EH (cell line): ENCODE data around the gene WDFY1.

Experiments
- DNase-seq: peaks from one replicate; pipeline ENCODE4 v3.0.0-alpha.2; 2015; ENCODE audit warnings: low read depth

Gene WDFY1, protein sequence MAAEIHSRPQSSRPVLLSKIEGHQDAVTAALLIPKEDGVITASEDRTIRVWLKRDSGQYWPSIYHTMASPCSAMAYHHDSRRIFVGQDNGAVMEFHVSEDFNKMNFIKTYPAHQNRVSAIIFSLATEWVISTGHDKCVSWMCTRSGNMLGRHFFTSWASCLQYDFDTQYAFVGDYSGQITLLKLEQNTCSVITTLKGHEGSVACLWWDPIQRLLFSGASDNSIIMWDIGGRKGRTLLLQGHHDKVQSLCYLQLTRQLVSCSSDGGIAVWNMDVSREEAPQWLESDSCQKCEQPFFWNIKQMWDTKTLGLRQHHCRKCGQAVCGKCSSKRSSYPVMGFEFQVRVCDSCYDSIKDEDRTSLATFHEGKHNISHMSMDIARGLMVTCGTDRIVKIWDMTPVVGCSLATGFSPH

DNA sequence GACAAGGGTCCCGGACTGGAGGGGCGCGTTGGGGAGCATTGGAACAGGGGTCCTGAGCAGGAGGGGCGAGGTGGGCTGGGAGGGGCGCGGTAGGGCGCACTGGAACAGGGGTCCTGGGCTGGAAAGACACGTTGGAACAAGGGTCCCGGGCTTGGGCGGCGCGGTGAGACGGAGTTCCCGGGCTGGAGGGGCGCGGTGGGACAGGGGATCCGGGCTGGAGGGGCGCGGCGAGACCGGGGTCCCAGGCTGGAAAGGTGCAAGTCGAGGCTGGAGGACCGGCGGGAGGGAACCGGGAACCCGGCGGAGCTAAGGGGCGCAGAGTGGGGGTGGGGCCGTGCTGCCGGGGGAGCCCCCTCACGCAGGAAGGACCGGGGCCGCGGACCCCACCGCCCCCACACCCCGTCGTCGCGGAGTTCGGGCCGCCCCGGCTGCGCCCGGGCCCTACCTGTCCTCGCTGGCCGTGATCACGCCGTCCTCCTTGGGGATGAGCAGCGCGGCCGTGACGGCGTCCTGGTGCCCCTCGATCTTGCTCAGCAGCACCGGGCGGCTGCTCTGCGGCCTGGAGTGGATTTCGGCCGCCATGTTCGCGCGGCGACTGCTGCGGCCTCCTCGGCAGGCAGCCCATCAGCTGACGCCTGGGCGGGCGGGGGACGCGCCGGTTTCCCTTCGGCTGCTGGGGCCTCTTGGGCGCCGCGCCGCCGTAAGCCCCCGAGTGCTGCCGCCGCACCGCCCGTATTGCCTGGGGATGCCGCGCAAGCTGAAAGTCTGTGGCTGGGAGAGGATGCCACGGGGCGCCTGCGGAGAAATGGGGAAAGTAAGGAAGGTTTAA is at the start of gene WDFY1:
WDFY1 (minus strand) TSS at position 633 of the 829 bp plus-strand sequence; CDS start at position 582, 51 bp downstream.
- DNase-seq, result peak; percentile 89

DNA sequence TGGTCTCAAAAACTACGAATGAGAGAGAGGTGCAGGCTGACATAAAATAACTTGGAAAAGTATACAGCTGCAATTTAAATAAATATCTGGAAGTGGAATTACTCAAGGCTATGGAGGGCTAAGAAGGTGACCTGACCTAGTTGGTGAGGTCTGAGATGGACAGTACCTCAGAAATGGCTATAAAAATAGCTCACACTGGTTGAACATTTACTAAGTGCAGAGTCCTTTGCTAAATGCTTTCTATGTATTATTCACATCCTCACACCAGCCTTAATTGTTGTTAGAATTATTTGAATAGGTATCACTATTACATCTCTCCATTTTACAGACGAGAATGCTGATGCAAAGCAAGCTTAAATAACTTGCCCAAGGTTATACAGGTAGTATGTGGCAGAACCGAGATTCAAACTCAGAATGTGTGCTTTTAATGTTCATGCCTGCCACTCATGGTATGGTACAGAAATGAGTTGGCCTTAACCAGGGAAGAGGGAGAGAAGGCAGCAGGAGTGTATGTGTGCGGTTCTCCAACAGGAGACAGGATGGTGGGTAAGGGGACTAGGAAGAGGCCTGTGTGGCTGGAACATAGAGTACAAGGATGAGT is 49.5 kb upstream of the WDFY1 start:
- no peak for DNase-seq

DNA sequence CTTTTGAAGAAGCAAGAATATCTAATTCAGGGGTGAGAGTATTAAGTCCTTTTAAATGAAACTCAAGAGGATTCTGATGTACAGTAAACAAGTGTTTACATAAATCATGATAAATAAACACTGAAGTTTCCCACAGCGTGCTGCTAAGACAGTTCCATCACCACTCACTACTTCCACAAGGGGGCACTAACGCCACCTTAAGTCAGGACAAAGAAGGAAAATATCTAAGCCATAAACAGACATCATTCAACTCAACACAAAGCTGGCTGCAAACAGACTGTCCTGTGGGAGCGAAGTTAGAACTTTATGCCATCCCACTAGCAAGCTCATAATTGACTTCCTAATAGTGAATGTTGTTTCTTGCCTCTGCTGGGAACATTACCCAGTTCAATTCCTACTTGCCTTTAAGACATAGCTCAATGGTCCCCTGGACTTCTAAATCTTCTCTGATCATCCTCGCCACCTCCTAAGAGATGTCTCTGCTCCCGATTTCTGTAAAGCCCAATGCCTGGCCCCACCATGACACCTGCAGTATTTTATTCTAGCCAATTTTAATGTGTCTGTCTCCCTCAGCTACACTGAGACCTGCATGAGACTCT is 48.6 kb upstream of the WDFY1 start:
- peak; percentile 77 for DNase-seq

DNA sequence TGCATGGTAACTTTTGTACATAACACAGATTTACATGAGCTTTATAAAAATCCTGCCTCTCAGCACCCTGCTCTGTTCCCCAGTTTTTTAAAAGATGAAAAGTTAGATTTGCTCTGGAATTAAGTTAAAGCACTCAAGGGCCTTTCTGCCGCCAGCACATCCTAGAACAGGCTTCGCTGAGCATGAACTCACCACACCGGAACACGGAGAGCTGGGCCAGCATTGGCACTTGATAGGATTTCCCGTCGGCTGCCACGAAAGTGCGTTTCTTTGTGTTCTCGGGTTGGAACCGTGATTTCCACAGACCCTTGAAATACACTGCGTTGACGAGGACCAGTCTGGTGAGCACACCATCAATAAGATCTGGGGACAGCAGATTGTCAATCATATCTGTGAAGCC is 46.5 kb upstream of the WDFY1 start:
- DNase-seq, result no peak

DNA sequence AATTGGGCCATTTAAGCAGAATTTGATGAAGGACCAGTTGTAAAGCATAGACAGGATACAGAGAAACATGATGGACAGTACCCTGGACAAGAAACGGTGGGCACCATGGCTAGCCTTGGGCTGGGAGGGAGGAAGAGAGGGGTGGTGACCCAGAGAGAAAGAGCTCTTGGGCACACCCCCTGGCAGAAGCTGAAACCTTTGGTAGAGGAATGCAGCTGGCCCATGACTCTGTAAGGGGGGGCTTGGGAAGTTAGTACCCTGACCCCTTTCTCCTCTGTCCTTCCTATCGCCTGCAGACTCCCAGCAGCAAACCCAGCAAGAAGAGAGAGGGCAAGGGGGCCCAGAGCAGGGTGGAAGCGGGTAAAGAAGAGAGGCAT is 44.7 kb upstream of the WDFY1 start:
- no peak for DNase-seq

DNA sequence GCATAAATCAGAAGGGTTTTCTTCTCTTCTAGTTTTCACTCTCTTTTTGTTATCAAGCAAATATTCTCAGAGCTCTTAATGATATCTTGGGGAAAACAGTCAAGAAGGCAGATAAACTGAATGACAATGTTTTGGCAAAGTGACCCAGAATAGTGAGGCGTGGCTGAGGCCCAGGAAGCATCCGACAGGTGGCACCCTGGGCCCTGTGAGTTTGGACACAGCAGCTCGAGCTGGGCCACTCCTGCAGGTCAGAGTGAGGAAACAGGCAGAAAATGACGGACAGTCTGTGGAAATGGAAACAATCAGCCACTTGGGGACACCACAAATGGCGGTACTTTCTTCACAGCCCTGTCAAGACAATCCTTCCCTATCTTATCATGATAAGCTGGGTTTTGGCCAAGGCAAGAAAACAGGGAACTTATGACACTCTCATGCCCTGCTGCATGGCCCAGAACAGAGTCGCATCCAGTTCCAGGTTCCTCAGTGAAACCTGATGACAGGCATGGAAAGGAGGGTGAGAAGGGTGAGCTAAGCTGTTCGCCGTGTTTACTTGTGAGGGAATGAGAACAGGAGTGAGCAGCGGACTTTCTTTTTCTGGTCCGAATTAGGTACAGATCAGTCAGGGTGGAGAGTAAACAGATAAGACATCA is 44.2 kb upstream of the WDFY1 start:
- no peak for DNase-seq

DNA sequence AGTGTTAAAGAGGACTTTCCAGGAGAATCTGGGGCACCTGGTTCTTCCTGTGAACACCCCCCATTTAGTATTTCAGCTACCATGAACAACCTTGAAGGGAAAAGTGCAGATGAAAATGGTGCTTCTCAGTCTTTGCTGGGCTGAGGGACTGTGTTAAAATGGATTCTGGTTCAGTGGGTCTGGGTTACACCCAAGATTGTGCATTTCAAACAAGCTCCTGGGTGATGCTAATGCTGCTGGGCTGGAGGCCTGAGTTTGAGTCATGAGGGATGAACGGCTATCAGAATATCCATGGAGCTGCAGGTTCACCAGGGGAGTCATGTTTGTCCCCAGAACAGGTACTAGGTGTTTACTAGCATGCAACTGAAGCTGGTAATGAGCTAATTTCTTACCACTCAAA is 36.1 kb upstream of the WDFY1 start:
- DNase-seq, result no peak

DNA sequence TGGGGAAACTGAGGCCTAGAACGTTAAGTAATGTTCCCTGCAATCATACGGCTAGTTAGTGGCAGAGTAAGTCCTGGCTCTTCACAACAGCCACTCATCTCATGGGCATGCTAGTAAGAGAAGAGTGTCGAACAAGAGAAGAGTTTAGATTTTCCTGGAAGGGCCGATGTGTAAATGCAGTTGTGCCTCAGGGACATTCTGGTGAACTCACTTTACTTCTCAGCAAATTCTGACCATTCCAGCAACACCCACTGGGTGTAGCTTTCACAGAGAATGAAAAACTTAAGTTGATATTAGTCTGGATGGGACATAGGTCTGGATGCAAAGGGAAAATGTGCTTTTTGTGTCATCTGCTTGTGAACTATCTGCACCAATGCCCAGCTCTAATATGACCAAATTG is 35.7 kb upstream of the WDFY1 start:
- no peak for DNase-seq

DNA sequence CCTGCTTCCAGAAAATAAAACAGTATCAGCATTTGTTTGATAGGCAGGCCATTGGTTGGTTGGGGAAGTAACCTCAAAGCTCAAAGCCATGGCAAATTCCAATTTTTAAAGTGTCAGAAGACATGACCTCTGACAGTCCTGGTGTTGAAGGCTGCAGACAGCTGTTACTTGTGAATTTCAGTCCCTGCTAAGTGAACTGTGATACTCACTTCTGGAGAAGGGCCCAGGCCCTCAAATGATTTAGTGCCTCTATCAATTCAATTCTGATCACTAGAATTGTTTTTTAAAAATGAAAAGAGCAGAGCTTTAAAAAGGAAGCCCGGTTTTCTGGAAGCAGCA is 35.2 kb upstream of the WDFY1 start:
- no peak for DNase-seq

DNA sequence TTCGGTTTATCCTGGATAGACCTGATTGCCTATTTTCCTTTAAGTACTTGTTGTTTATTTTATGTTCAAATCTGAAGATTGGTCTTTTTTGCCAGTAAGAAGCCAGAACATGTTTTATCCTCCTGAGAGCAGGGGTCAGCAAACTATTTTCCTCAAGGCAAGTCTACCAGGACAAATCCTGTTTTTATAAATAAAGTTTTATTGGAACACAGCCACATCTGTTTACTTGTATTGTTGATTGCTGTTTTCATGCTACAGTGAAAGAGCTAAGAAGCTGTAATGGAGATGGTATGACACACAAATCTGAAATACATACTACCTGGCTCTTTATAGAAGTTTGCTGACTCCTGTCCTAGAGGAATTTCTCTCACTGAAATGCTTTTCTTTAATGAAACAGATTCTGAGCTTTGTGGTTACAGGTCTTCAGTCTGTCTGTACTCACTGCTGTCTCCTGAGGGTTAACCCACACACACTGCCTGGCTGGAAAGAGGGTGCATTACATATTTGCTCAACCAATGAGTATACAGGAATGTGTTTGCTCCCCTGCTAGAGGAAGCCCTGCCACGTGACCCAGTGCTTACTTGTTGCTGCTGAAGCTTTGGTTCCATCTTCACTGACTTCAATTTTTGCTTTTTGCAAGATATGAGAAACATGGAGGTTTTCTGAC is 34.7 kb upstream of the WDFY1 start:
- no peak for DNase-seq

DNA sequence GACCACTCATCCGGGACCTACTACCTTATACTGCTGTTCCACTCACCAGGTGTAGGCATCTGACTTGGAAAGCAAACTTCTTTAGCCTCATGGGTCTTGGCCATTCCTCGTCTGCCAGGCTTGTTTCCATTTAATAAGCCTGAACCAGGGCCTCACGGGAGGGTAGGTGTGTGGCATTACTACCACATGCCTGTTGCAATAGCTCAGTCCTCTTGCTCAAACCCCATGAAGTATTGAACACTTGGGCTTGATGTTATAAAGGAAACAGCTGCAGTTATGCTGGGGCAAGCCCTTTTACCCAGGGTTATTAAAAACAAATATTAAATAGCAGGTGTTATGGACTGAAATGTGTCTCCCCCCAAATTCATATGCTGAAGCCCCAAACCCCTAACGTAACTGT is 33.3 kb upstream of the WDFY1 start:
- DNase-seq, result no peak

DNA sequence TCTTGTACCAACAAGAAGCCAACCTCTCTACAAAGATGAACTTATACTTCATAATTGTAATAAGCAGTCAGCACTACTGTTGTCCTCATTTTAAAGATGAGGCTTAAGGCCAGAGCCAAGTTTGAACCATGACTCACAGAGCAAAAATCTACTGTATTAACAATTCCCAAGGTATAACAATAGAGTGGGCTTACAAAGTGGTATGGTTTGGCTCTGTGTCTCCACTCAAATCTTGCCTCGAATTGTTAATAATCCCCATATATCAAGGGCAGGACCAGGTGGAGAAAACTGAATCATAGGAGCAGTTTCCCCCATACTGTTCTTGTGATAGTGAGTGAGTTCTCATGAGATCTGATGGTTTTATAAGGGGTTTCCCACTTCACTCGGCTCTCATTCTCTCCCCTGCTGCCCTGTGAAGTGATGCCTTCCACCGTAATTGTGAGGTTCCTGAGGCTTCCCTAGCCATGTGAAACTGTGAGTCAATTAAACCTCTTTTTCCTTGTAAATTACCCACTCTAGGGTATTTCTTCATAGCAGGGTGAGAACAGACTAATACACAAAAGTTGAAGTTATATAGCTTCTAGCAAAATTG is 31.6 kb upstream of the WDFY1 start:
- DNase-seq, result peak; percentile 54

DNA sequence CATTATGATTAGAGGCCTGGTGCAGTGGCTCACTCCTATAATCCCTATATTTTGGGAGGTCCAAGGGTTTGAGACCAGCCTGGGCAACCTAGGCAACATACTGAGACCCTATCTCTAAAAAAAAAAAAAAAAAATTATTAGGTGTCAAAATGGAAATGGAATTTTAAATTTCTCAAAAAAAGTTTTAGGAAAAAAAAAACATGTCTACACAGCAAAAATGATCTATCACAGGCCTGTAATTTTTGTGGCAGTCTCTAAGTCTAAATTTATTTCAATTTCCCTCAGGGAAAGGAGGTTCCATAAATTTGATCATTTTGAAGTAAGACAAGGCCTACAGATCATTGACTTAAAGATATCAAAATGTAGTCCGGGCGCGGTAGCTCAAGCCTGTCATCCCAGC is 28.5 kb upstream of the WDFY1 start:
- no peak for DNase-seq

DNA sequence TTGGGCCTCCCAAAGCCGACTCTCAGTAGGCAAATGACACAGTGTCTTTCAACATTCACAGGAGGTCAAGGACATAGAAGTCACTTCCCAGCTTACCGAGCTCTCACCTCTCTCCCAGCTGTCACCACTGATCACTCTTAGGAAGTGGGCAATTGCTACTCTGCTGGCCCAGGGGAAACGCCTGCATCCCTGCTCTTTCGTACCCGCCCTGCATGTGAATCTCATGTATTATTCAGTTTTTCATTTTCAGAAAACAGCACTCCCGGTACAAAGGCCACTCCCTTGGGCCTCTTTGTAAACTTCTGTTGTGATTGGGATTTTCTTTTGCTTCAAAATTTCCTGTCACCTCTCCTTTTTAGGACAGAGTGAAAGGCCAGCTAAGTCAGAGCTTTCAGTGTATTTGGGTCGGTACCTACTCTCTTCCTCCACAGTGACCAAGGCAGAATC is 27.5 kb upstream of the WDFY1 start:
- no peak for DNase-seq

DNA sequence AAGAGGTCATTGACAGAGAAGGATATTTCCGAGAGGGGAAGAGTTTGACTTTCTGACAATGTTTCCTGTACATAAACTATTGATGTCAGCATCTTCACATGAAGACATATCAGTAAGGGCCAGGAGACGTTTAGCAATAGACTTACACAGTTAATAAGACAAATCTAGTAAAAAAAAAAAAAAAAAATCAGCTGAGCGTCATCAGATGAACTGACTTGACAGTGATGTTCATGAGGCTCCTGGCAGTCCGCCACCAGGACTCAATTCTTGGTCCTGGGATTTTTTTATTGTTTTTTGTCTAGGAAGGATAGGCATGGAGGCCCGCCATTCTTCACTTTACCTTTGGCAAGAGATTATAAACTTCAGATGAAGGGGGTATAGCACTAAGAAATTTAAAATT is 26.6 kb upstream of the WDFY1 start:
- no peak for DNase-seq

DNA sequence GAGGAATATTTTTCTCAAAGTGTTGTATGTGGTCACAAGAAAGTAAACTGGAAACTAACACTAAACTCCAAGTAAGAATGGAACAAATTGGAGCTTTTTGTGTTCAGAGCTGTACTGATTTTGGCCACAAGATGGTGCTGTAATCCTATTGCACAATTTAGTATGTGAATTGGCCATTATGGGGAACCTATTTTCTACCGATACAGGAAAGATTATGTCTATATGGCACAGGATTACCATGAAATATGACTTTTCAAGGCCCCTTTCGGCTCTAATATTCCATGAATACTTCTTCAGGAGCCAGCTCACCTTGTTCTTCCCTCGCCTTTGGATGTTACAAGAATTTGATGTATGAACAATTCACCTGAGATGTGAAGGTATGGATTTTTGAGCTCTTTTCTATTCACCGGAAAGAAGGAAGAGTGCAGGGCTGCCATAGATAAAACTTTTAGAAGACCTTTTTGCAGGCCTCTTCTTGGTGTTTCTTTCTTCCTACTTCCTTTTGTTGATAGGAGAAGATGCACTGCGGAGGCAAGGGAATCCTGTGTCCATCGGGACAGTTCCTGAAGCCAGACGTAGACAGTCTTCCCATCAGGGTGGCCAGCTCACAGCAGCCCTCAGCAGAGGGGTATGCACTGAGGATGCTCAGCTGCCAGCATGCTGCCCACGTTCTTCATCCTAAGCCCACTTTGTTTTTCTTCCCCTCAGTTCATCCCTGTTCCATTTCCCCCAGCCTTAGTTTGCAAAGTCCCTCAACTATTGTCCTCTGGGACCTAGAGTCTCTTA is 25.4 kb upstream of the WDFY1 start:
- DNase-seq, result peak; percentile 66

DNA sequence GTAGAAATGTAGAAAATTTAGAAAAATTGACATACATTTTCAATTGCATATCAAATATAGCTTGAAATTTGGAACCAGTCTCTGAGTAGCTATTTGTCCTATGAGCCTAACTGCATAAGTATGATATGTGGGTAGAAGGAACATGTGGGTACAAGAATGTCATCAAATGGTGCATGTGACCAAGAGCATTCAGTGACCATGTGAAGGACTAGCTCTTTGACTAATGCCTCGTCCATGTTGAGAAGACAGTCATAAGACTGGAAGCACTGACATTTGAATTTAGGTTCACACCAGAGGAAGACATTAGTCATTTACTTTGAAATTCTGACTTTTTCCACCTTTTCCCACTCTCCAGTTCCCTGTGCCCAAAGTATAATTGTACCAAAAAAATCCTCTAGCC is 24.7 kb upstream of the WDFY1 start:
- DNase-seq, result peak; percentile 31

DNA sequence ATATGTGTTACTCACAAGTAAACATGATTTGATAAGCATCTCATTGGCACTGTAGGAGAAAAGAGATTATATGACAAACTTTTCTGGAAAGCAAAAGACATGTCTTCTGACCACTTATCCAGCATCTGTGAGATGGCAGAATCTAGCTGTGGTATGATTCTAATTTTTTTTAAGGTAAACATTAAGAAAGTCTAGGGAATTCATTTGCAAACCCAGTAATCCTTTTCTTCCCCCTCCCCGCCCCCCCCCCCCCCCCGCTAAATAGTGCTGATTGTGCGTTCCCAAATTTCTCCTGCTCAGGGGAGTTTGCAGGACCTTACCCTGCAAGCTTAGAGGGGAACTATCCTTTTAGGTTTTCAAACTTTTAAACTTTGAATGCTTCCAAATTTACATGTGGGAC is 24.2 kb upstream of the WDFY1 start:
- no peak for DNase-seq

DNA sequence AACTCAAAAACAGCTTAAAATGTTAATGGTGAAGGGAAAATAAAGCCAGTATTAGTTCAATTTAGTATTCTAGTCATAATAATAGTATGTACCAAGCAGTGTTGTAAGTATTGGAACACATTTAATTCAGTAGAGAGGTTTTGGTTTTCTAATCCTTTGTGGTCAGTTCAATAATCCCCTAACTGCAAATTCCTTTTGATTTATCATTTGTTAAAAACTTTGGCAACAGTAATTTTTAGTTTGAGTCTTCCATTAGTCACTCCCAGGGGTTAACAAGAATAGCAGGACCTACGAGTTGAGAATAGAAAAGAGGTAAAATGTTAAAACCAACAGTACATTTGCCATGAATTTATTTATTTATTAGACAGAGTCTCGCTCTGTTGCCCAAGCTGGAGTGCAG is 22.8 kb upstream of the WDFY1 start:
- DNase-seq, result peak; percentile 46

DNA sequence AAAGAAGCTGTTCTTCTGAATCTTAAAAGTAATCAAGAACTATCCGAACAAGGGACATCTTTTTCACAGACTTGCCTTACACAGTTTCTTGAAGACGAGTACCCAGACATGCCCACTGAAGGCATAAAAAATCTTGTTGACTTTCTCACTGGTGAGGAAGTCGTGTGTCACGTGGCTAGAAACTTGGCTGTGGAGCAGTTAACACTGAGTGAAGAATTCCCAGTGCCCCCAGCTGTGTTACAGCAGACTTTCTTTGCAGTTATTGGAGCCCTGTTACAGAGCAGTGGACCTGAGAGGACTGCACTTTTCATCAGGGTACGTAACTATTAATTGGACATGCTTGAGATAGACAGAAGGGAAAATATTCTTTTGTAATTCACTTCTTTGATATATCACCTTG is 14.6 kb upstream of the WDFY1 start:
- peak; percentile 56 for DNase-seq
